Glutamatergic neuron (in vitro differentiated cells): Measurements from ENCODE around the gene C16orf74. TPM values are rescaled to one million over a fixed set of nuclear protein-coding genes. Genes with fewer than 3 reads are reported as not detected.

ENCODE experiments used
- DNase-seq: peaks from one replicate; pipeline ENCODE4 v3.0.0; 2022
- H3K27ac Mint-ChIP-seq: one replicate; pipeline ENCODE4 v1.8.0; 2020; ENCODE audit warnings: mild to moderate bottlenecking, mixed read lengths, inconsistent platforms; ENCODE audit not compliant: unreplicated experiment
- H3K27me3 Mint-ChIP-seq: one replicate; pipeline ENCODE4 v1.8.0; 2020; ENCODE audit warnings: mild to moderate bottlenecking, moderate library complexity, mixed read lengths, inconsistent platforms; ENCODE audit not compliant: unreplicated experiment
- H3K36me3 Mint-ChIP-seq: one replicate; pipeline ENCODE4 v1.8.0; 2020; ENCODE audit warnings: mild to moderate bottlenecking, mixed read lengths, inconsistent platforms; ENCODE audit not compliant: unreplicated experiment
- H3K4me1 Mint-ChIP-seq: one replicate; pipeline ENCODE4 v1.8.0; 2020; ENCODE audit warnings: mild to moderate bottlenecking, low read depth, mixed read lengths, inconsistent platforms; ENCODE audit not compliant: unreplicated experiment
- H3K4me3 Mint-ChIP-seq: one replicate; pipeline ENCODE4 v1.8.0; 2020; ENCODE audit warnings: mild to moderate bottlenecking, mixed read lengths, inconsistent platforms; ENCODE audit not compliant: unreplicated experiment
- H3K9me3 Mint-ChIP-seq: one replicate; pipeline ENCODE4 v1.8.0; 2020; ENCODE audit warnings: mild to moderate bottlenecking, moderate library complexity, mixed read lengths, inconsistent platforms; ENCODE audit not compliant: unreplicated experiment
- total RNA-seq: library from RNA; stranded (reverse); fragmentation: NEBNext Ultra II Directional; extraction: Animal tissue kit (Norgen Biotek cat#: 25700); gene quantifications from one replicate; pipeline ENCODE4 v1.2.1, GENCODE V29; 2021; ENCODE audit not compliant: unreplicated experiment
- TF ChIP-seq, protein P1 (sequence below): fragments of 200-600 bp; sonication (generic); IDR thresholded peaks from one replicate; pipeline ENCODE4 v1.5.0; 2021; ENCODE audit not compliant: partially characterized antibody, unreplicated experiment

Gene C16orf74
- total RNA-seq, 1 donor from 2014 or later, result 2.6 TPM

GRCh38 chr16:85664580-85665372, 86.1 kb downstream of the C16orf74 start:
- TF ChIP-seq, protein P1, sequence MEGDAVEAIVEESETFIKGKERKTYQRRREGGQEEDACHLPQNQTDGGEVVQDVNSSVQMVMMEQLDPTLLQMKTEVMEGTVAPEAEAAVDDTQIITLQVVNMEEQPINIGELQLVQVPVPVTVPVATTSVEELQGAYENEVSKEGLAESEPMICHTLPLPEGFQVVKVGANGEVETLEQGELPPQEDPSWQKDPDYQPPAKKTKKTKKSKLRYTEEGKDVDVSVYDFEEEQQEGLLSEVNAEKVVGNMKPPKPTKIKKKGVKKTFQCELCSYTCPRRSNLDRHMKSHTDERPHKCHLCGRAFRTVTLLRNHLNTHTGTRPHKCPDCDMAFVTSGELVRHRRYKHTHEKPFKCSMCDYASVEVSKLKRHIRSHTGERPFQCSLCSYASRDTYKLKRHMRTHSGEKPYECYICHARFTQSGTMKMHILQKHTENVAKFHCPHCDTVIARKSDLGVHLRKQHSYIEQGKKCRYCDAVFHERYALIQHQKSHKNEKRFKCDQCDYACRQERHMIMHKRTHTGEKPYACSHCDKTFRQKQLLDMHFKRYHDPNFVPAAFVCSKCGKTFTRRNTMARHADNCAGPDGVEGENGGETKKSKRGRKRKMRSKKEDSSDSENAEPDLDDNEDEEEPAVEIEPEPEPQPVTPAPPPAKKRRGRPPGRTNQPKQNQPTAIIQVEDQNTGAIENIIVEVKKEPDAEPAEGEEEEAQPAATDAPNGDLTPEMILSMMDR, result no peak
- no peaks in the 10 kb centered on the region for H3K36me3 Mint-ChIP-seq
- no peak for DNase-seq
- H3K4me1 Mint-ChIP-seq, result peaks cover 25% of the 10 kb centered on the region
- peaks cover 62% of the 10 kb centered on the region for H3K9me3 Mint-ChIP-seq
- H3K27ac Mint-ChIP-seq, result peak overlapping the region; percentile 64
- H3K27me3 Mint-ChIP-seq, result peaks cover 59% of the 10 kb centered on the region
- H3K4me3 Mint-ChIP-seq, result no peak overlapping the region

- Mint-ChIP-seq H3K9me3 (peaks cover 63% of the 10 kb centered on the region), H3K36me3 (no peaks in the 10 kb centered on the region), H3K4me1 (peaks cover 25% of the 10 kb centered on the region), H3K27me3 (peaks cover 55% of the 10 kb centered on the region), H3K4me3 (no peak overlapping the region), H3K27ac (no peak overlapping the region)
- TF ChIP-seq, protein P1, result no peak
- DNase-seq, result no peak
Measured at GRCh38 chr16:85663891-85664321, 87.0 kb downstream of the C16orf74 start.

GRCh38 chr16:85662976-85663830, 87.7 kb downstream of the C16orf74 start:
- H3K4me3 Mint-ChIP-seq, result peak overlapping the region; percentile 42
- DNase-seq, result no peak
- peak overlapping the region; percentile 96 for H3K27ac Mint-ChIP-seq
- H3K27me3 Mint-ChIP-seq, result peaks cover 53% of the 10 kb centered on the region
- peaks cover 60% of the 10 kb centered on the region for H3K9me3 Mint-ChIP-seq
- peaks cover 25% of the 10 kb centered on the region for H3K4me1 Mint-ChIP-seq
- no peaks in the 10 kb centered on the region for H3K36me3 Mint-ChIP-seq
- TF ChIP-seq, protein P1, result no peak

- H3K27me3 Mint-ChIP-seq, result peaks cover 51% of the 10 kb centered on the region
- TF ChIP-seq, protein P1, result no peak
- H3K4me1 Mint-ChIP-seq, result peaks cover 29% of the 10 kb centered on the region
- no peaks in the 10 kb centered on the region for H3K36me3 Mint-ChIP-seq
- peak overlapping the region; percentile 81 for H3K4me3 Mint-ChIP-seq
- DNase-seq, result peak; percentile 78
- H3K27ac Mint-ChIP-seq, result peak overlapping the region; percentile 96
- H3K9me3 Mint-ChIP-seq, result peaks cover 57% of the 10 kb centered on the region
Measured at GRCh38 chr16:85662482-85662812, 88.4 kb downstream of the C16orf74 start.
